ENCODE measurements around the gene IL4R. TPM values are rescaled to one million over a fixed set of nuclear protein-coding genes. Genes with fewer than 3 reads are reported as not detected.

The IL4R gene
- total and polyA plus RNA-seq, 2 of the 13 experiments (the other 11 are each of a cell fraction or from before 2014, with no cell fraction given), result 15.9 to 49.6 TPM

- TF ChIP-seq PRDM10 (CRISPR knock-in tag; IDR thresholded peaks at IDR 0.05; ENCODE audit: low read depth) (peak; percentile 44; the same call in 1 of the 2 replicates), PAWR (CRISPR knock-in tag; IDR thresholded peaks at IDR 0.05; ENCODE audit: borderline replicate concordance) (no peak), ZNF143 (CRISPR knock-in tag; IDR thresholded peaks at IDR 0.05) (no peak), SNAPC5 (CRISPR knock-in tag; IDR thresholded peaks at IDR 0.05; ENCODE audit: borderline replicate concordance) (no peak), IKZF4 (CRISPR knock-in tag; IDR thresholded peaks at IDR 0.05; ENCODE audit: borderline replicate concordance, low read depth, not compliant biosample characterization) (no peak), MAZ (IDR thresholded peaks at IDR 0.05; ENCODE audit: borderline replicate concordance, low read depth, low read length) (no peak), MAZ (CRISPR knock-in tag; IDR thresholded peaks at IDR 0.05; ENCODE audit: low read depth) (no peak), RBM22 (optimal IDR thresholded peaks at IDR 0.05; ENCODE audit: low read length) (no peak), RARA (CRISPR knock-in tag; IDR thresholded peaks at IDR 0.05) (peak; percentile 77), ARID4A (CRISPR knock-in tag; IDR thresholded peaks at IDR 0.05; ENCODE audit: borderline replicate concordance) (peak; percentile 8; the same call in 1 of the 2 replicates), ZNF331 (CRISPR knock-in tag; IDR thresholded peaks at IDR 0.05) (peak; percentile 68; the same call in 1 of the 2 replicates), ZNF251 (CRISPR knock-in tag; IDR thresholded peaks at IDR 0.05) (no peak), ETV5 (CRISPR knock-in tag; IDR thresholded peaks at IDR 0.05; ENCODE audit: borderline replicate concordance) (peak; percentile 54; the same call in 1 of the 2 replicates), KDM6A (CRISPR knock-in tag; IDR thresholded peaks at IDR 0.05; ENCODE audit: low read depth) (peak; percentile 46; the same call in 1 of the 2 replicates), FOSL1 (CRISPR knock-in tag; IDR thresholded peaks at IDR 0.05; ENCODE audit: borderline replicate concordance) (no peak; the same call in 1 of the 2 replicates)
- TF ChIP-seq, protein P1, sequence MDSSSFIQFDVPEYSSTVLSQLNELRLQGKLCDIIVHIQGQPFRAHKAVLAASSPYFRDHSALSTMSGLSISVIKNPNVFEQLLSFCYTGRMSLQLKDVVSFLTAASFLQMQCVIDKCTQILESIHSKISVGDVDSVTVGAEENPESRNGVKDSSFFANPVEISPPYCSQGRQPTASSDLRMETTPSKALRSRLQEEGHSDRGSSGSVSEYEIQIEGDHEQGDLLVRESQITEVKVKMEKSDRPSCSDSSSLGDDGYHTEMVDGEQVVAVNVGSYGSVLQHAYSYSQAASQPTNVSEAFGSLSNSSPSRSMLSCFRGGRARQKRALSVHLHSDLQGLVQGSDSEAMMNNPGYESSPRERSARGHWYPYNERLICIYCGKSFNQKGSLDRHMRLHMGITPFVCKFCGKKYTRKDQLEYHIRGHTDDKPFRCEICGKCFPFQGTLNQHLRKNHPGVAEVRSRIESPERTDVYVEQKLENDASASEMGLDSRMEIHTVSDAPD (CRISPR knock-in tag; IDR thresholded peaks at IDR 0.05), result no peak
These were observed 50.8 kb downstream of the IL4R start (continued) for GRCh38 chr16:27364493-27365141.

Data from HepG2 (cell line).